A172 (cell line): ENCODE data around the gene PFDN1. TPM values are rescaled to one million over a fixed set of nuclear protein-coding genes. Genes with fewer than 3 reads are reported as not detected.

ENCODE experiments used
- DNase-seq: peaks from one replicate; pipeline ENCODE4 v3.0.0-alpha.2; 2015; ENCODE audit warnings: low spot score
- total RNA-seq: library from RNA; depleted of rRNA; stranded (reverse); fragments of >200 nt; shearing (Covaris generic); gene quantifications from 2 replicates; pipeline ENCODE4 v1.2.3, GENCODE V29; 2014

PFDN1 gene
- total RNA-seq, 1 experiment from 2014 or later: 255 TPM

- no peak for DNase-seq
Measured at GRCh38 chr5:140328036-140328764, 25.3 kb upstream of the PFDN1 start.

- DNase-seq: no peak
Measured at GRCh38 chr5:140327589-140327988, 24.7 kb upstream of the PFDN1 start.

DNA sequence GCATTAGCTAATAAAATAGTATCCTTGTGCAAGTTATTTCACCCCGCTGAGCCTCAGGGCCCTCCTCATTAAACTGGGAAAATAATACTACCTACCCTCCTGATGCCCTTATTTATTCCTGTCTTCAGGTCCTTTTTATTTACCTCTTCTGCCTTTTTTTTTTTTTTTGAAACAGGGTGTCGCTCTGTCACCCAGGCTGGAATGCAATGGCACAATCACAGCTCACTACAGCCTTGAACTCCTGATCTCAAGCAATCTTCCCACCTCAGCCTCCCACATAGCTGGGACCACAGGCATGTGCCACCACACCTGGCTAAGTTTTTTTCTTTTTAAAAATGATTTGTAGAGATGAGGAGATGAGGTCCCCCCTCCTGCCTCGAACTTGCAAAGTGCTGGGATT lies 22.6 kb upstream of the PFDN1 start:
- DNase-seq: no peak

GRCh38 chr5:140324617-140325241 lies 21.8 kb upstream of the PFDN1 start:
- DNase-seq: no peak

- no peak for DNase-seq
Measured at GRCh38 chr5:140324041-140324600, 21.2 kb upstream of the PFDN1 start.

GRCh38 chr5:140322751-140323731 lies 20.1 kb upstream of the PFDN1 start:
- peak; percentile 96 for DNase-seq

GRCh38 chr5:140321796-140322195 lies 18.9 kb upstream of the PFDN1 start:
- DNase-seq: no peak

DNA sequence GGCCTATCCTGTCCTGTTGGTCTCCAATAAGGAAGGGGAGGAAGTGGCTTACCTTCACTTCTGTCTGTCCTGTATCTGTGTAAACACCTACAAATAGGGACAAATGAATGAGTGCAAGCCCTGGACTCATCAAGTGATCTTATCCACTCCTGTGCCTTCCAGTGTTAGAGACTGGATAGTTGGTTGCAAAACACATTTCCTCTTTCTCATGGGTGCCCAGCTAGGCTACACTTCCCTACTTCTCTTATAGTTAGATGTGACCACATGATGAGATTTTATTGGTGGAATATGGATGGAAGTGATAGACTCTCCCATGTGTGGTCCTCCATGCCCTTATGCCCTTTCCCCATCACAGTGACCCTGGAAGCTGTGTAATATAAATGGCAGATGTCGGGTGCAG lies 16.9 kb upstream of the PFDN1 start:
- no peak for DNase-seq

DNA sequence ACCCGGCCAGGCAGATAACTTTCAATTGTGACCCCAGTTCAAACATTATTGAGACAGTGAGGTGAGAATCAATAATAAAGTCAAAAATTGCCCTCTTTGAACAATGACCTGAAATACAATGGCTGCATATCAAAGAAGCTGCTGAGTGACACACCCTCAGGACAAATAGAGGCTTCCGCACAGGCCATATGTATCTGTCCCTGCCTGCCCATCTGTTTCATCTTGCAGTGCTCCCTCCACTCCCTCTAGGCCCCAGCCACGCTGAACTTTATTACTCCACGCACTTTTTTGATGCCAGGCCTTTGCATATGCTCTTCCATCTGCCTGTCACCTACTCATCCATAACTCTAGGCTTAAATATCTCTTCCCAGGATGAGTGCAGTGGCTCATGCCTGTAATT lies 15.9 kb upstream of the PFDN1 start:
- no peak for DNase-seq

DNA sequence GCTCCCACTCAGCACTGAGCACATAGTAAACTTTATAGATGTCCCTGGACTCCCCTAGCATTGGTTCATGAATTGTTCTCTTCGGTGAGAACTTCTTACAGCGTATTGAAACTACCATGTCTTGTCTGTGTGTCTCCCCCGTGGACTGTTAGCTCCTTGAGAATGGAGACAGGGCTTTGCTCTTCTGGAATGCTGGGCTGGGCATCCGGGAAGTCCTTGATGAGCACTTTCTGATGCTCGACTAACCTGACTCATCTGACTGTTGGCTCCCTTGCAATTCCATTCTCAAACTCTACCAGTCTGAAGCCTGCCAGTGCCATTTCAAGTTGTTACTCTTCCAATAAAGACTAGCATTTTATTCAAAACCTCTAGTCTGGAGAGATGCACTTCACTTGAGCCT lies 15.0 kb upstream of the PFDN1 start:
- peak; percentile 88 for DNase-seq

DNA sequence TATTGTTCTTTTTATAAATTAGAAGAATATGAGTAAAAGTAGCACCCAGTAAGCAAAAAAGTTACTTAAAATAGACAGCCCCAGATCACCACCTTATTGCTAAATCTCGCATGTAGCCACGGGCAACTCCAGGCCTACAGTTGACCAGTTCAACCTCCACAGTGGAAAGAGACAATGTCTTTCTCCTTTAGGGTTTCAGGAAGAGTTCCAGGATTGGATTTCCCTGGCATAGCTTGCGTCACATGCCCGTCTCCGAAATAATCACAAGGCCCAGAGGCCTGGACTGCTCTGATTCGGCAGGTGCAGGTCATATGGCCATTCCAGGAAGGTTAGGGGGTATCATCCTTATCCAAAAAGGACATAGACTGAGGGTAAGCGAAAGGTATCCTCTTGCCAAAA lies 9.9 kb upstream of the PFDN1 start:
- DNase-seq: no peak

GRCh38 chr5:140312067-140312790 lies 9.3 kb upstream of the PFDN1 start:
- peak; percentile 95 for DNase-seq

DNA sequence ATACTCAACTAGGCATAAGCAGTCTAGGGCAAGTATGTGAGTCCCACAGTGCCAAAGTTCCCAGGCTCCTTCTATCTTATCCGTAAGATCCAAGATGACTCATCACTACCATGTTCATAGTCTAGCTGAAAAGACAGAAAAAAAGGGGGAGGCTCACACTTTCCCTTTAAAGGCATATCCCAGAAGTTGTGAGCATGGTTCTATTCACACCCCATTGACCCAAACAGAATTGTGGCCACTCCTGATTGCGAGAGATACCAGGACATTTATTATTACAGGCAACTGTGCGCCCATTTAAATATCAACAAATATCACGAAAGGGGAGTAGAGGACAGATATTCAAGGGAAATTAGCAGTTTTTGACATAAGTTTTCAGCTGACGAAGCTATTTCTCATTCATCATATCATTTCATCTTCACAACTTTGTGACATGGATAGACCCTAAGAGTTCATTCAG lies 8.1 kb upstream of the PFDN1 start:
- DNase-seq: peak; percentile 98

DNA sequence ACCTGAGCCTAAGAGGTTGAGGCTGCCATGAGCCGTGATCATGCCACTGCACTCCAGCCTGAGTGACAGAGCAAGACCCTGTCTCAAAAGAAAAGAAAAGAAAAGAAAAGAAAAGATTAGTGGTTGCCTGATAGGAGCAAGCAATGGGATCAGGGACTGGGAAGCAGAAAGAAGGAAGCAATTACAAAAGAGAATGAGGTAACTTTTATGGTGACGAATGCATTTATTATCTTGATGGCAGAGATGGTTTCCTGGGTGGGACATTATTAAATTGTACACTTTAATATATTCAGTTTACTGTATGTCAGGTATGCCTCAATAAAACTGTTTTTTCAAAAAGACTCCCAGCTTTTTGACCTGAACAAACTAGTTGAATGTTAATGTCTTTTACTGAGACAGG lies 7.5 kb upstream of the PFDN1 start:
- DNase-seq: peak; percentile 76

GRCh38 chr5:140309706-140310249 lies 6.9 kb upstream of the PFDN1 start:
- no peak for DNase-seq

DNA sequence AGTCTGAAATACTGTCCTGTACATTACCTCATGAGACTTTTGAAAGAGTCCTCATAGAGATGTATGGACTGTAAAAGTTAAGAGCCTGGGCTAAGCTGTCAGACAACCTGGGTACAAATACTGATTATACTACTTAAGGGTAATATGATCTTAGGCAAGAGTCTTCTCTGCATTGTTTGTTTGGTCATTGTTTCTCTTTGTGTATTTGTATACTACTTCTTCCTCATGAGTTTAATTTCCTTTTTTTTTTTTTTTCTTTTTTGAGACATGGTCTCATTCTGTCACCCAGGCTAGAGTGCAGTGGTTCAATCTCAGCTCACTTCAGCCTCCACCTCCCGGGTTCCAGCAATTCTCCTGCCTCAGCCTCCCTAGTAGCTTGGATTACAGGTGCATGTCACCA lies 2.6 kb upstream of the PFDN1 start:
- no peak for DNase-seq

GRCh38 chr5:140303966-140304365 lies 1.1 kb upstream of the PFDN1 start:
- DNase-seq: no peak

GRCh38 chr5:140301136-140301535 lies 1.8 kb downstream of the PFDN1 start:
- no peak for DNase-seq

DNA sequence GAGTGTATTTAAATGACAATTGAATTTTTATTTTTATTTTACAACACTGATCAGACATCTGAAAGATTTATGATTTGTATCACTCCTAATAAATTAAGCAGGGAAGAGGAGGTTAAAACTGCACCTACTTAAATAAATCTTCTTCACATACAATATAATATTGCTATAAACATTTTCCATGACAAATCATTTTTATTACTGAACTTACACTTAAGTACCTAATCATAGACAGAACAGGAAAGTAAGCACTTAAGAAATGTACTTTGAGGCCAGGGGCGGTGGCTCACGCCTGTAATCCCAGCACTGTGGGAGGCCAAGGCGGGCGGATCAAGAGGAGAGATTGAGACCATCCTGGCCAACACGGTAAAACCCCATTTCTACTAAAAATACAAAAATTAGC lies 3.8 kb downstream of the PFDN1 start:
- no peak for DNase-seq

GRCh38 chr5:140298183-140298601 lies 4.7 kb downstream of the PFDN1 start:
- DNase-seq: peak; percentile 75

DNA sequence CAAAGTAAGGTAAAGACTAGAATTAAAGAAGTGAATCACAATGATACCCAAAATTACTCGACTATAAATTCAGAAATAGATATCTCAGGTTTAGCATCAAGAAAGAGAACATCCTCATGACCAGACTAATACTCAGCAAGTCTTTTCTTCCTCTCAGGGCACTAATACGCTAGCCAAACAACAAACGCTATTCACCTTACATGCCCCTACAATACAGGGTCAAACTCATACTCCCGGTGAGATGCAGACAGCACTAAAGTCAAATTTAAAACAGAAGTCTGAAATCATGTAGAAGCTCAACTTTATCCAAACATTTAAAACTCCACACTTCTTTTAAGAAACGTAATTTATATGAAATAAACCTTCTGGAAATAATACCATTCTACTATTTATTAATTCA lies 5.6 kb downstream of the PFDN1 start:
- no peak for DNase-seq
